GM19467 (cell line): Measurements from ENCODE around the gene NAALADL2.
"Not testable (repeated sequence)": the region's sequence is repeated elsewhere in the genome, so short reads cannot be mapped to it uniquely, and the experiment has no call there.

Source experiments
- ATAC-seq: cut with Tn5 transposase; IDR thresholded peaks from one replicate; pipeline ENCODE4 v1.9.1; 2021; ENCODE audit warnings: mild to moderate bottlenecking, moderate library complexity; ENCODE audit not compliant: unreplicated experiment

NAALADL2 gene

GRCh38 chr3:175528693-175529092, 669.6 kb downstream of the NAALADL2 start:
- not testable (repeated sequence) for ATAC-seq

- no peak for ATAC-seq
Observed at GRCh38 chr3:175535351-175535750, 676.2 kb downstream of the NAALADL2 start.

- ATAC-seq, result no peak
Observed at GRCh38 chr3:175546115-175546514, 687.0 kb downstream of the NAALADL2 start.

- no peak for ATAC-seq
Observed at GRCh38 chr3:175552929-175553328, 693.8 kb downstream of the NAALADL2 start.

GRCh38 chr3:175554801-175555200, 695.7 kb downstream of the NAALADL2 start:
- ATAC-seq, result no peak

- no peak for ATAC-seq
Observed at GRCh38 chr3:175558261-175558660, 699.1 kb downstream of the NAALADL2 start.

- no peak for ATAC-seq
Observed at GRCh38 chr3:175564363-175564762, 705.2 kb downstream of the NAALADL2 start.

- no peak for ATAC-seq
Observed at GRCh38 chr3:175571096-175571495, 712.0 kb downstream of the NAALADL2 start.

- ATAC-seq, result no peak
Observed at GRCh38 chr3:175573226-175573625, 714.1 kb downstream of the NAALADL2 start.

- ATAC-seq, result no peak
Observed at GRCh38 chr3:175580318-175580717, 721.2 kb downstream of the NAALADL2 start.

GRCh38 chr3:175585898-175586297, 726.8 kb downstream of the NAALADL2 start:
- no peak for ATAC-seq

- no peak for ATAC-seq
Observed at GRCh38 chr3:175590745-175591144, 731.6 kb downstream of the NAALADL2 start.

GRCh38 chr3:175591375-175591774, 732.2 kb downstream of the NAALADL2 start:
- no peak for ATAC-seq

GRCh38 chr3:175593331-175593730, 734.2 kb downstream of the NAALADL2 start:
- ATAC-seq, result no peak

- ATAC-seq, result no peak
Observed at GRCh38 chr3:175598740-175599139, 739.6 kb downstream of the NAALADL2 start.

- no peak for ATAC-seq
Observed at GRCh38 chr3:175601521-175601920, 742.4 kb downstream of the NAALADL2 start.

- no peak for ATAC-seq
Observed at GRCh38 chr3:175605851-175606250, 746.7 kb downstream of the NAALADL2 start.

GRCh38 chr3:175606650-175607318, 747.6 kb downstream of the NAALADL2 start:
- no peak for ATAC-seq

GRCh38 chr3:175608356-175608755, 749.2 kb downstream of the NAALADL2 start:
- ATAC-seq, result no peak

GRCh38 chr3:175608911-175609310, 749.8 kb downstream of the NAALADL2 start:
- no peak for ATAC-seq

GRCh38 chr3:175612487-175613196, 753.5 kb downstream of the NAALADL2 start:
- no peak for ATAC-seq

GRCh38 chr3:175614107-175614506, 755.0 kb downstream of the NAALADL2 start:
- ATAC-seq, result not testable (repeated sequence)
